Activated CD4-positive, alpha-beta T cell treated with anti-CD3 and anti-CD28 coated beads, Interleukin-2, amount 50 U/mL, for 1 hour (primary cell): Measurements from ENCODE around the gene ZMYM2.
"Not testable (repeated sequence)": the region's sequence is repeated elsewhere in the genome, so short reads cannot be mapped to it uniquely, and the experiment has no call there.

ENCODE experiments used
- DNase-seq: peaks from one replicate; pipeline ENCODE4 v3.0.0-alpha.2; 2020

Gene ZMYM2

DNA sequence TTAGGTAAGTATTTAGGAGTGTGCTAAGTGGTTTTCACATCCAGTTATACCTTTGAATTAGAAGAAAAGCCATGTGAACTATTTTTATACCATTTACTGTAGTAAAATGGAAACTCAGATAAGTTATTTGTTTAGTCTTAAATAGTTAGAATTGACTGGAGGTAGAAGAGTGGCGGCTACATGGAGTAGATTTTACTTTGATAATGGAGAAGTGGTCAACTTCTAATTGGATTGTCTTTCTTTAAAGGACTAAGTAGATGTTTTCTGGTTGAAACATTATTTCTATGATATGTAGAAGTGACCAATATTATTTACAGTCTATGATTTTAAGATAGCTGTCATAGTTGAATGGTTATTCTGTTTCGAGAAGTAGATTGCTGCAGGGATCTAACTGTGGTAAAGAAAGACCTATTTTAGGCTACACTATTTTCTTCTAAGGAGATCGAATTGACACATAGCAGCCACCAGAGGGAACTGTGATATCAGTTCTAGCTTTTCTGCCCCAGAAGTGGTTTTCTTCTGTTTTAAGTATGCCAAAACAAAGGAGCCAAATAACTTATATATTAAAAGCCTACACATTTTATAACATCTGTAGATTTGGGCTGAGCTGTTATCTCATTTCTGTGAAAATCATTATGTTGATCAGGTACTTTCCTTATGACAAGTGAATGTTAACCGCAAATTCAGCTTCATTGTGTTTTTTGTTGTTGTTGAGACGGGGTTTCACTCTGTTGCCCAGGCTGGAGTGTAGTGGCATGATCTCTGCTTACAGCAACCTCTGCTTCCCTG lies 26.1 kb downstream of the ZMYM2 start:
- DNase-seq, result no peak

DNA sequence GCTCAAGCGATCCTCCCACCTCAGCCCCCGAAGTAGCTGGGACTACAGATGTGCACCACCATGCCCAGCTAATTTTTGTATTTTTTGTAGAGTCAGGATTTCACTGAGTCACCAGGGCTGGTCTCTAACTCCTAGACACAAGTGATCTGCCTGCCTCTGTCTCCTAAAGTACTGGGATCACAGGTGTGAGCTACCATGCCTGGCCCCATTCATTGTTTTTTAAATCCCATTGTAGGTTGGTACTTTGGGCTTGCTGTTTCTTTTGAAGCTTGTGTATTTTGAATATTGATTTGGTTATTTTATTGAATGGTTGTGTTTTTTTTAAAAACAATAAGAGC lies 26.7 kb downstream of the ZMYM2 start:
- DNase-seq, result no peak

DNA sequence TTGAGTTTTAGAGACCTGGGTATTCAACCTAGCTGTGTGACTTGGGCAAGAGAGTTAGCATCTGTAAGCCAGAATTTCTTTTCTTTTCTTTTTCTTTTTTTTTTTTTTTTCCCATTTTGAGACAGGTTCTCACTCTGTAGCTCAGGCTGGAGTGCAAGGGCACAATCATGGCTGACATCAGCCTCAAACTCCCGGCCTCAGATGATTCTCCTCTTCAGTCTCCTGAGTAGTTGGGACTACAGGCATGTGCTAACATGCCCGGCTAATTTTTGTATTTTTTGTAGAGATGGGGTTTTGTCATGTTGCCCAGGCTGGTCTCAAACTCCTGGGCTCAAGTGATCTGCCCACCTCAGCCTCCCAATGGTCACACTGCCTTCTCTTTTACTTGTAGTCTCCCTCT lies 33.0 kb downstream of the ZMYM2 start:
- DNase-seq, result no peak

DNA sequence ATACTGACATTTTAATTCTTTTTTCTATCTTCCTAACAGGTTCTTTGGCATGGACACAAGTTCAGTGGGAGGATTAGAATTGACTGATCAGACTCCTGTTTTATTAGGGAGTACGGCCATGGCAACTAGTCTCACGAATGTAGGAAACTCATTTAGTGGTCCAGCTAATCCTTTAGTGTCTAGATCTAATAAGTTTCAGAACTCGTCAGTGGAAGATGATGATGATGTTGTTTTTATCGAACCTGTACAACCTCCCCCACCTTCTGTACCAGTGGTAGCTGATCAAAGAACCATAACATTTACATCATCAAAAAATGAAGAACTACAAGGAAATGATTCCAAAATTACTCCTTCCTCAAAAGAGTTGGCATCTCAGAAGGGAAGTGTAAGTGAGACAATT lies 34.5 kb downstream of the ZMYM2 start:
- DNase-seq, result no peak

DNA sequence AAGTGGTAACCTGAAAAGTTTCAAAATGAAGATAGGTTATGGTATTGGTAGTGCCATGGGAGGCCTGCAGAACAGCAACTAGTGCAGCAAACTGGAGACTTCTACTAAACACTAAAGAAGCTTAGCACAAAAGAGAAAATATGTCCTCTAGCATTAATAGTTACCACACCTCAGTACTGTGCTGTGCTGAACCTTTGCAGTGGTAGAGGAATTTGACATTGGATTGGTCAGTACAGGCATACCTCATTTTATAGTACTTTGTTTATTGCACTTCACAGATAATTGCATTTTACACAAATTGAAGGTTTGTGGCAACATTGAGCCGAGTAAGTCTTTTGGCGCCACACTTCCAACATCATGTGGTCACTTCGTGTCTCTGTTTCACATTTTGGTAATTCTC lies 40.4 kb downstream of the ZMYM2 start:
- DNase-seq, result no peak

DNA sequence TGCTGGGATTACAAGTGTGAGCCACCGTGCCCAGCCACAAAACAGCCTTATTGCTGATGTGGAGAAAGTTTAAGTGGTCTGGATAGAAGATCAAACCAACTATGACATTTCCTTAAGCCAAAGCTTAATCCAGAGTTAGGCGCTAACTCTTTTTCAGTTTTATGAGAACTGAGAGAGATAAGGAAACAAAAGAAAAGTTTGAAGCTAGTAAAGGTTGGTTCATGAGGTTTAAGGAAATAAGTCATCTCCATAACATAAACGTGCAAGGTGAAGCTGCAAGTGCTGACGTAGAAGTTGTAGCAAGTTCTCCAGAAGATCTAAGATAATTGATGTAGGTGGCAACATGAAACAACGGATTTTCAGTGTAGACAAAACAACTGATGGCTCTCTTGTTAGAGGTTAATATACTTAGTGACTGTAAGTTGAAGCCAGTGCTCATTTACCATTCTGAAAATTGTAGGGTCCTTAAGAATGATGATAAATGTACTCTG lies 41.6 kb downstream of the ZMYM2 start:
- no peak for DNase-seq

DNA sequence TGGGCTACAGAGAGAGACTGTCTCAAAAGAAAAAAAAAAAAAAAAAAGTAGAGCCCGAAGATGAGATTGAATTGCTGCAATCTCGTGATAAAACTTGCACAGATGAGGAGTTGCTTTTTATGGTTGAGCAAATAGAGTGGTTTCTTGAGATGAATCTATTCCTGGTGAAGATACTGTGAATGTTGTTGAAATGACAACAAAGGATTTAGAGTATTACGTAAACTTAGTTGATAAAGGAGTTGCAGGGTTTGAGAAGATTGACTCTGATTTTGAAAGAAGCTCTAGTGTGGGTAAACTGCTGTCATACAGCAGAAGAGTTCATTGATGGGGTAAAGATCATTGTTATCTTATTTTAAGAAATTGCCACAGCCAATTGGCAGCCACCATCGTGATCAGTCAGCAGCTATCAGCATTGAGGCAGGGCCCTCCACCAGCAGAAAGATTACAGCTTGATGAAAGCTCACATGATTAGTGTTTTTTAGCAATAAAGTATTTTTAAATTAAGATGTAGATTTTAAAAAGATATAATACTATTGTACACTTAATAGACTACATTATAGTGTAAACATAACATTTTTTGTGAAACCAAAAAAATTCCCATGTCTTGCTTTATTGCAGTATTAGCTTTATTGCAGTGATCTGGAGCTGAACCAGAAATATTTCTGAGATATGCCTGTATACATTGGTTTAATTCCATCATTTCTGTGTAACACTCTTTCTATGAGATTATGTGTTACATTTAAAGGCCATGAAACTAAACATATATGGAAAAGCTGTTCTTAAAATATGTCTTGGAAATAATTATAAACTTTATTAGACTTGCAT lies 43.1 kb downstream of the ZMYM2 start:
- DNase-seq, result no peak

DNA sequence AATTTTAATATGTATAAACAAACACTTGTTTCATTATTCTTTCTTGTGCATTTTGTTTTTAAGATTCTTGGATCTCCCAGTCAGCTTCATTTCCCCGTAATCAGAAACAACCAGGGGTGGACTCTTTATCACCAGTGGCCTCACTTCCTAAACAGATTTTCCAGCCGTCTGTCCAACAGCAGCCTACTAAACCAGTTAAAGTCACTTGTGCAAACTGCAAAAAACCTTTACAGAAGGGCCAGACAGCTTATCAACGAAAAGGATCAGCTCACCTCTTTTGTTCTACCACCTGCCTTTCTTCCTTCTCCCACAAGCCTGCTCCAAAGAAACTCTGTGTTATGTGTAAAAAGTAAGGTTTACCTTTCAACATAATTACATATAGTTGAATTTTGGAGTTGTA lies 44.3 kb downstream of the ZMYM2 start:
- no peak for DNase-seq

DNA sequence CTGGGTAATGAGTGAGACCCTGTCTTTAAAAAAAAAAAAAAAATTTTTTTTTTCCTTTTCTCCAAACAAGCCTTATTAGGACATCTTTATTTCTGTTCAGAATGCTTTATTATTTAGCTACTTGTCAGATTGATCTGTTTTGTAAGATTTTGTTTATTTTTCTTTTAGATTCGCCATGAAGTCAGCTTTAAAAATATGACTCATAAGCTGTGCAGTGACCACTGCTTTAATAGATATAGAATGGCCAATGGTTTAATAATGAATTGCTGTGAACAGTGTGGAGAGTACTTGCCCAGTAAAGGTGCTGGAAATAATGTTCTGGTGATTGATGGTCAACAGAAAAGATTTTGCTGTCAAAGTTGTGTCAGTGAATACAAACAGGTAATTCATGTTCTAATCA lies 47.7 kb downstream of the ZMYM2 start:
- no peak for DNase-seq

DNA sequence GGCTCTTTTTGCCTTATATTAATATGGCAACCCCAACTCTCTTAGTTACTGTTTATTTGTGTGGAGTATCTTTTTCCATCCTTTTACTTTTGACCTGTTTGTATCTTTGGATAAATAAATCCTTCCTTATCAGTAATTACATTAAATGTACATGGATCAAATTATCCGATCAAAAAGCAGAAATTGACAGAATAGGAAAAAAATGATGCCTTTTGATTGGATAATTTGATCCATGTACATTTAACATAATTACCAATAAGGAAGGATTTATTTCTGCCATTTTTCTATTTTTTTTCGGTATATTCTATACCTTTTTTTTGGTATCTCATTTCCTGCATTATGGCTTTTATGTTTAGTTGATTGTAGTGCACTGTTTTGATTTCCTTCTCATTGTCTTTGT lies 57.2 kb downstream of the ZMYM2 start:
- no peak for DNase-seq

DNA sequence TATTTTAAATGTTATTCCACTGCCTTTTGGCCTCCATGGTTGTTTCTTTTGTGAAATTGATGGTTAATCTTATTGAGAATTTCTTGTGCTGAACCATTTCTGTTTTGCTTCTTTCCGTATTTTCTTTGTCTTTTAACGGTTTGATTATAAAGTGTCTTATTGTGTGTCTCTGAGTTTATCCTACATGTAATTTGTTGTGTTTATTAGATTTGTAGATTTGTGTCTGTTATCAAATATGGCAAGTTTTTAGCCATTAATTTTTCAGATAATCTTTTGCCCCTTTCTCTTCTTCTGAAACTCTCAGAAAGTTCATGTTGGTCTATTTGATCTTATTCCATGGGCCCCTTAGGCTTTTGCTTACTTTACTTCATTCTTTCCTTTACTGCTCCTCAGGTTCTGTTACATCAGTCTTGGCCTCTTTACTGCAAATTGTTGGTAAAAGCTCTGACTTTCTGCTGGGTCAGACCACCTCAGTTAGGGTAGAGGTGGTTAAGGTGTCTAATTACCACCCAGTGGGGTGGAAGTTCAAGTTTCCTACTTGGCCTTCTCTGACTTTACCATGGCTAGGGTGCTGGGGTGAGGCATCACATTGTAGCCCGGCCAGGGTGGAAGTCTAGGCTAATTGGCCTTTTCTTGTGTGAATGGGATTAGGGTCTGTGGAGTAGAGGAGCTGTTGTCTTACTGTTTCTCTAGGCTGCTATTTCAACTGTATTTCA lies 58.3 kb downstream of the ZMYM2 start:
- DNase-seq, result no peak

DNA sequence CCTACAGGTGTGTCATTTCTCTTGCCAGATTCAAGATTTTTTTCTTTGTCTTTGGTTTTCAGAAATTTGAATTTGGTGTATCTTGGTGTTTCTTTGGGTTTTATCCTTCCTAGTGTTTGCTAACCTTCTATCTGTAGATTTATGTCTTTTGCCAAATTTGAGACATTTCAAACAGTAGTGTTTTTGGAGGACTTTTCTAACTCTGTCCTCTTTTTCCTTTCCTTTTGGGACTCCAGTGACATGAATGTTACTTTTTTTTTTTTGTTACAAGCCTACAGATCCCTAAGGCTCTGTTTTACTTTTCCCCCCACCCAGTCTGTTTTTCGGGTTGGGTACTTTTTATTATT lies 58.8 kb downstream of the ZMYM2 start:
- no peak for DNase-seq

DNA sequence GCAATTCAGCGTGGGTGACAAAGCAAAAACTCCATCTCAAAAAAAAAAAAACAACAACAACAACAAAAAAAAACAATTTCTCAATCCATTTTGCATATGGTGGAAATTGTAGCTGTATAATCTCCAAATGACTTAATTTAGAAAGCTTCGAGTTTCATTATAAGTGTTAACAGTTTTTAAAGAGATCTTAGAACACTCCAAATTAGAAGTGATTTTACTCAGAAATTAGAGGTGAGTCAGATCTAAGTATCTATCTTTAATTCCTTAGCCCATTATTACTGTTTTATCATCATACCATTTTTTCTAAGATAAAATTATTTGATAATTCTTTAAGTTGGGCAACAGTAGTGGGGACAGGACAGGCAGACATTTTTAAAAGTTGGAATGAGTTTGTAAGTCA lies 60.5 kb downstream of the ZMYM2 start:
- no peak for DNase-seq

DNA sequence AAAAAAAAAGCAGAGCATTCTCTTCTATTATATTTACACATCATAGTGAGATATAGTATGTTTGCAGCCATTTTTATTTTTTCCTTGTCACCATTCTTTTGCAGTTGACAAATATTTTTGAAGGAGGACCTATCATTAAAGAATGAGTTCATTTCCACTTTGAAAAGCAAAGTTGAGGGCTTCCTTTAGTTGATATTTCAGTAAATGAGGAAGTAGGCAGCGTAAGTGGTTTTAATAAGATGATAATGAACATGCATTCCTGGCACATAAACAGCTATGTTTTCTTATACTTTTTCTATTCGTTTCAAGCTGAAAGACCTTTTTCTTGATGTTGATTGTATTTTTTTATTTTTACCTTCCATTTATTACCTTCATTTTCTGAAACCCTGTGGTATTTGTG lies 66.2 kb downstream of the ZMYM2 start:
- DNase-seq, result no peak

DNA sequence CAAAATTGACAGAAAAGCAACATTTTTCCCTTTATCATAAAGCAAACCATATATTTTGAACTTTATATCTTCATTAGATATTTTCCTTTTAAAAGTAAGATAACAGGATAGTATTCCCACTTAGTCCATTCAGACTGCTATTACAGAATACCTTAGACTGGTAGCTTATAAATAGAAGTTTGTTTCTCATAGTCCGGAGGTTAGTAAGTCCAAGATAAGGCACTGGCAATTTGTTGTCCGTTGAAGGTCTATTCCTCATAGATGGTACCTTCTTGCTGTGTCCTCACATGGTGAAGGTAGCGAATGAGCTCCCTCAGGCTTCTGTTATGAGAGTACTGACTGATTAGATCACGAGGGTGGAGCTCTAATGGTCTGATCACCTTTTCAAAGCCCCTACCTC lies 70.4 kb downstream of the ZMYM2 start:
- DNase-seq, result no peak

DNA sequence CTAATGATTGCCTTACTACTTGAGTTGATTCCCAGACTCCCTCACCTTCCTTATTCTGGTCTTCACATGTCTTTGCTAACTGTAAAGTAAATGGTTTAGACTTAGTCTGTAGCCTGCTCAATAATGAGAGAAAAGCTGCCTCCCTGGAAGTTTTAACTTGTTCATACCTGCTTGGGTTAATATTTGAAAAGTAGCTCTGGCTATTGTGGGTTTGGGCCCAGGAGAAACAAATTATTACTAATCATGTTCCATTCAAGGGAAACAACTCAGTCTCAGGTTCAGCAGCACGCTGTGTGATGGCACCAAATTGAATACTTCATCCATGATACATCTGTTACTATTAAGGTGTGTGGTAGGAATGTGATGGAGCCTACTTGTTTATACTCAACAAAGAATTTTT lies 75.0 kb downstream of the ZMYM2 start:
- DNase-seq, result no peak

DNA sequence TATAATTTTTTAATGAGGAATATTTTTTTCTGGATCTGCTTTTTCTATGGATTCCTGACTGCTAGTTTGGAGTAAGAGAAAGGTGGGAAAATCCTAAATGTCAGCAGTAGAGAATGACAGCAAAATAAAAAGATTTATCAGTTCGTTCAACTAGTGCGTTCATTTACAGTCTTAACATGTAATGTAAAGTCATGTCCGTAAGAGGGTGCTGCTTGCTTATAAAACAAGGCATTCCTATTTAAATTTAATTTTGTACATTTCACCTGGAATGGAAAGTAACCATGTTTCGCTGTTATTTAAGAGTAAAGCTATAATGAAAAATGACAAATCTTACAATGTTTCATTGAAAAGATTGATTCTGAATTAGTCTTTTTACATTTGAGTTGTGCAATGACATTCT lies 76.6 kb downstream of the ZMYM2 start:
- DNase-seq, result no peak

DNA sequence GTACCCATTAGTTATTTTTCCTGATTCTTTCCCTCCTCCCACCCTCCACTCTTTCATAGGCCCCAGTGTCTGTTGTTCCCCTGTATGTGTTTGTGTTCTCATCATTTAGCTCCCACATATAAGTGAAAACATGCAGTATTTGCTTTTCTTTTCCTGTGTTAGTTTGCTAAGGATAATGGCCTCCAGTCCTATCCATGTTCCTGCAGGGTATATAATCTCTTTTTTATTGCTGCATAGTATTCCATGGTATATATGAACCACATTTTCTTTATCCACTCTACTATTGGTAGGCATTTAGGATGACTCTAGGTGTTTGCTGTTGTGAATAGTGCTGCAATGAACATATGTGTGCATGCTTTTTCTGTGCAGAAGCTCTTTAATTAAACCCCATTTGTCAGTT lies 79.4 kb downstream of the ZMYM2 start:
- no peak for DNase-seq

DNA sequence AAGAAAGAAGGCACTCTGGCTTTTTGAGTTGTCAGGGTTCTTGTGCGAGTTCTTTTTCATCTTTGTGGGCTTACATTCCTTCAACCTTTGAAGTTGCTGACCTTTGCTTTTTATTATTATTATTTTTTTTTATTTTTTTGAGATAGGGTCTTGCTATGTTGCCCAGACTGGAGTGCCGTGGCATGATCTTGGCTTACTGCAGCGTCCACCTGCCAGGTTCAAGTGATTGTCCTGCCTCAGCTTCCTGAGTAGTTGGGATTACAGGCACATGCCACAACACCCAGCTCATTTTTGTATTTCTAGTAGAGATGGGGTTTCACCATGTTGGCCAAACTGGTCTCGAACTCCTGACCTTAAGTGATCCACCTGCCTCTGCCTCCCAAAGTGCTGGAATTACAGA lies 84.1 kb downstream of the ZMYM2 start:
- not testable (repeated sequence) for DNase-seq

DNA sequence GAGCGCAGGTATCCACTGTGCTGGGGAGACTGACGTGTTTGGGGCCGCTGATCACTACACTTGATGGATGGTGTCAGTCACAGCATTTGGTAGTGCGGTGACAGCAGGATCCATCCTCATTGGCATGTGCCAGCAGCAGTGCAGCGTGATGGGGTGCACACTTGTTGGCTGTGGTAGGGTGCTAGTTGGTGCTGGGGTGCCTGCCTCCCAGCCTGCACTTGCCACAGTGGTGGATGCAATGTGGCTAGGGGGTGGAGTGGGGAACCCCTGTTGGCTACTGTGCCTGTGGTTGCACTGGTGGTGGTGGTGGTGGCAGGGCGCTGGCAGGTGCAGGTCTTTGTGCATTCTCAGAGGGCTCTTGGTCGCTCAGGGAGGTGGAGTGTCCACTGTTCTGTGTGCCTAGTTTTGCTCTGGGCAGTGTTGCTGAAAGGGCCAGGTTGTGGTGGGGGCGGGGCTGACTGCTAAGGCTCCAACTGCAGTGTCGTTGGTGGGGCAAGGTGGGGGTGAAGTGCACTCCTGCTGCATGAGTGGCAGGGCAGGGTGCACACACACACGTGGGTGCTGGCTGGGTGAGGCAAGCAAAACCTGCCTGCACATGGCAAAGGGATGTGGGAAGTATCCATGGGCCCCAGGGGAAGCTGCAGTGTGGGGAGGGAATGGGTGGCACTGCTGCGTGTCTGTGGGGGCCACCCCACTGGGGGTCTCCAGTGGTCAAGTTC lies 84.8 kb downstream of the ZMYM2 start:
- DNase-seq, result no peak

DNA sequence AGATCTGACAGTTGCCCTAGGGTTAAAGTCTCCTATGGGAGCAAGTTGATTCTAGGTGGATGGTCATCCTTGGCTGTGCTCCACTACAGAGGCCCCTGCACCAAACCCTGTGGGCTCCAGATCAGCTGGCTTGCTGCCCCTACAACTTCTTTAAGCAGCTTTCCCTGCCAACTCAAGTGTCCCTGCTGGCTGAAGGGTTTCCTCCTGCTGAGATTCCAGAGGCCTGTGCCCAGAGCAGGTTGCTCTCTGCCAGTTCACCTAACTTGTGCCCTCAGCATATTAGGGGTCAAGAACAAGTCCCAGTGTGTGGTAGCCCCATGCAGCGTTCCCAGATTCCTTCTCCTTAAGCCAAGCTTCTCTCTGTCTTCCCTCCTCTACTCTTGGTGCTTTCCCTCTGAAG lies 85.6 kb downstream of the ZMYM2 start:
- no peak for DNase-seq

DNA sequence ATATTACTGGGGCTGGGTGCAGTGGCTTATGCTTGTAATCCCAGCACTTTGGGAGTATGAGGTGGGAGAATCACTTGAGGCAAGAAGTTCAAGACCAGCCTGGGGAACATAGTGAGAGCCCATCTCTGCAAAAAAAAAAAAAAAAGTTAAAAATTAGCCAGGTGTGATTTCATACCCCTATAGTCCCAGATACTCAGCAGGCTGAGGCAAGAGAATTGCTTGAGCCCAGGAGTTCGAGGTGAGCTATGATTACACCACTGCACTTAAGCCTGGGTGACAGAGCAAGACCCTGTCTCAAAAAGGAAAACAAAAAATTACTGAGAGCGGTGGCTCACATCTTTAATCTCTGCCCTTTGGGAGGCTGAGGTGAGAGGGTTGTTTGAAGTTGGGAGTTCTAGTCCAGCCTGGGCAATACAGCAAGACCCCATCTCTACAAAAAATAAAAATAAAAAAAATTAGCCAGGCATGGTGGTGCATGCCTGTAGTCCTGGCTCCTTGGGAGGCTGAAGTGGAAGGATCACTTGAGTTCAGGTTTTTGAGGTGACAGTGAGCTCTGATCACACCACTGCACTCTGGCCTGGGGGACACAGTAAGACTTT lies 87.5 kb downstream of the ZMYM2 start:
- no peak for DNase-seq
